ENCODE data around the gene TMEM11.

- no peak for TF ChIP-seq CTCF (IDR thresholded peaks at IDR 0.05)
- TF ChIP-seq POLR2AphosphoS5 (IDR thresholded peaks at IDR 0.05; ENCODE audit: low read depth, low read length): no peak
- TF ChIP-seq SIN3A (IDR thresholded peaks at IDR 0.05; ENCODE audit: borderline replicate concordance, insufficient read depth, low read depth, low read length): no peak
Observed at GRCh38 chr17:21213638-21214014, 335 bp downstream of the TMEM11 start.
